HEK293 (cell line): ENCODE data around the gene CBLN1.

ENCODE experiments used
- KLF10 ChIP-seq: fragments of 450-650 bp; IDR thresholded peaks from 2 replicates; pipeline ENCODE4 v1.5.1; 2018; ENCODE audit warnings: missing biosample characterization, mild to moderate bottlenecking, missing genetic modification characterization
- ZNF624 ChIP-seq: fragments of 450-650 bp; formaldehyde crosslinking; IDR thresholded peaks from 2 replicates; pipeline ENCODE4 v1.5.1; 2017; ENCODE audit warnings: missing biosample characterization, missing genetic modification characterization
- ZNF747 ChIP-seq: fragments of 450-650 bp; formaldehyde crosslinking; IDR thresholded peaks from 2 replicates; pipeline ENCODE4 v1.5.1; 2016; ENCODE audit warnings: missing biosample characterization, missing genetic modification characterization
- TF ChIP-seq, protein P1 (sequence below): fragments of 450-650 bp; formaldehyde crosslinking; IDR thresholded peaks from 2 replicates; pipeline ENCODE4 v1.5.1; 2016; ENCODE audit warnings: missing biosample characterization, missing genetic modification characterization
- TF ChIP-seq, protein P2 (sequence below): fragments of 450-650 bp; formaldehyde crosslinking; IDR thresholded peaks from 2 replicates; pipeline ENCODE4 v1.5.1; 2016; ENCODE audit warnings: missing biosample characterization, missing genetic modification characterization

DNA sequence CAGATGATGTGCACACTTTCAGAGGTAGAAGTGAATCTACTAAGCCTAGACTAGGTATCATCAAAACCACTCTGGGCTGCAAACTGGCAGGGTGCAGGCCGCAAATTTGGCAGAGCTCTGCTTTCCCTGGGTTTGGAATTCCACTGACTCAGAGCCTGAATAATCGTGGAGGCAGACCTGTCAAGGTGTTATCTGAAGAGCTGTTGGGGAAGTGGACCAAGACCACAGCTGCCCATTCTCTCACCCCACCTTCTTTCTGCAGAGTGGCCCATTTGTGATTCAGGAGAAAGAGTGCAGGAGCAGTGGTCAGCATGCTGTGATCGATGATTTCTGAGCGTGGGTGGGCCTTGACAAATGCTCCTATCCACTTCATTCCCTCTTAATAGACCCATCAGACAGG, 45.8 kb upstream of the CBLN1 start:
- no peak for TF ChIP-seq ZNF624 (tag by site-specific recombination)
- TF ChIP-seq ZNF747 (tag by site-specific recombination): no peak
- TF ChIP-seq, protein P1, sequence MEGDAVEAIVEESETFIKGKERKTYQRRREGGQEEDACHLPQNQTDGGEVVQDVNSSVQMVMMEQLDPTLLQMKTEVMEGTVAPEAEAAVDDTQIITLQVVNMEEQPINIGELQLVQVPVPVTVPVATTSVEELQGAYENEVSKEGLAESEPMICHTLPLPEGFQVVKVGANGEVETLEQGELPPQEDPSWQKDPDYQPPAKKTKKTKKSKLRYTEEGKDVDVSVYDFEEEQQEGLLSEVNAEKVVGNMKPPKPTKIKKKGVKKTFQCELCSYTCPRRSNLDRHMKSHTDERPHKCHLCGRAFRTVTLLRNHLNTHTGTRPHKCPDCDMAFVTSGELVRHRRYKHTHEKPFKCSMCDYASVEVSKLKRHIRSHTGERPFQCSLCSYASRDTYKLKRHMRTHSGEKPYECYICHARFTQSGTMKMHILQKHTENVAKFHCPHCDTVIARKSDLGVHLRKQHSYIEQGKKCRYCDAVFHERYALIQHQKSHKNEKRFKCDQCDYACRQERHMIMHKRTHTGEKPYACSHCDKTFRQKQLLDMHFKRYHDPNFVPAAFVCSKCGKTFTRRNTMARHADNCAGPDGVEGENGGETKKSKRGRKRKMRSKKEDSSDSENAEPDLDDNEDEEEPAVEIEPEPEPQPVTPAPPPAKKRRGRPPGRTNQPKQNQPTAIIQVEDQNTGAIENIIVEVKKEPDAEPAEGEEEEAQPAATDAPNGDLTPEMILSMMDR (tag by site-specific recombination): no peak
- TF ChIP-seq KLF10 (tag by site-specific recombination): no peak
- TF ChIP-seq, protein P2, sequence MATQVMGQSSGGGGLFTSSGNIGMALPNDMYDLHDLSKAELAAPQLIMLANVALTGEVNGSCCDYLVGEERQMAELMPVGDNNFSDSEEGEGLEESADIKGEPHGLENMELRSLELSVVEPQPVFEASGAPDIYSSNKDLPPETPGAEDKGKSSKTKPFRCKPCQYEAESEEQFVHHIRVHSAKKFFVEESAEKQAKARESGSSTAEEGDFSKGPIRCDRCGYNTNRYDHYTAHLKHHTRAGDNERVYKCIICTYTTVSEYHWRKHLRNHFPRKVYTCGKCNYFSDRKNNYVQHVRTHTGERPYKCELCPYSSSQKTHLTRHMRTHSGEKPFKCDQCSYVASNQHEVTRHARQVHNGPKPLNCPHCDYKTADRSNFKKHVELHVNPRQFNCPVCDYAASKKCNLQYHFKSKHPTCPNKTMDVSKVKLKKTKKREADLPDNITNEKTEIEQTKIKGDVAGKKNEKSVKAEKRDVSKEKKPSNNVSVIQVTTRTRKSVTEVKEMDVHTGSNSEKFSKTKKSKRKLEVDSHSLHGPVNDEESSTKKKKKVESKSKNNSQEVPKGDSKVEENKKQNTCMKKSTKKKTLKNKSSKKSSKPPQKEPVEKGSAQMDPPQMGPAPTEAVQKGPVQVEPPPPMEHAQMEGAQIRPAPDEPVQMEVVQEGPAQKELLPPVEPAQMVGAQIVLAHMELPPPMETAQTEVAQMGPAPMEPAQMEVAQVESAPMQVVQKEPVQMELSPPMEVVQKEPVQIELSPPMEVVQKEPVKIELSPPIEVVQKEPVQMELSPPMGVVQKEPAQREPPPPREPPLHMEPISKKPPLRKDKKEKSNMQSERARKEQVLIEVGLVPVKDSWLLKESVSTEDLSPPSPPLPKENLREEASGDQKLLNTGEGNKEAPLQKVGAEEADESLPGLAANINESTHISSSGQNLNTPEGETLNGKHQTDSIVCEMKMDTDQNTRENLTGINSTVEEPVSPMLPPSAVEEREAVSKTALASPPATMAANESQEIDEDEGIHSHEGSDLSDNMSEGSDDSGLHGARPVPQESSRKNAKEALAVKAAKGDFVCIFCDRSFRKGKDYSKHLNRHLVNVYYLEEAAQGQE: no peak
